GM21390 (cell line): ENCODE measurements around the gene ASCC1.
"Not testable (repeated sequence)": the region's sequence is repeated elsewhere in the genome, so short reads cannot be mapped to it uniquely, and the experiment has no call there.

Source experiments
- ATAC-seq: cut with Tn5 transposase; IDR thresholded peaks from one replicate; pipeline ENCODE4 v1.9.1; 2021; ENCODE audit not compliant: unreplicated experiment

Gene ASCC1

DNA sequence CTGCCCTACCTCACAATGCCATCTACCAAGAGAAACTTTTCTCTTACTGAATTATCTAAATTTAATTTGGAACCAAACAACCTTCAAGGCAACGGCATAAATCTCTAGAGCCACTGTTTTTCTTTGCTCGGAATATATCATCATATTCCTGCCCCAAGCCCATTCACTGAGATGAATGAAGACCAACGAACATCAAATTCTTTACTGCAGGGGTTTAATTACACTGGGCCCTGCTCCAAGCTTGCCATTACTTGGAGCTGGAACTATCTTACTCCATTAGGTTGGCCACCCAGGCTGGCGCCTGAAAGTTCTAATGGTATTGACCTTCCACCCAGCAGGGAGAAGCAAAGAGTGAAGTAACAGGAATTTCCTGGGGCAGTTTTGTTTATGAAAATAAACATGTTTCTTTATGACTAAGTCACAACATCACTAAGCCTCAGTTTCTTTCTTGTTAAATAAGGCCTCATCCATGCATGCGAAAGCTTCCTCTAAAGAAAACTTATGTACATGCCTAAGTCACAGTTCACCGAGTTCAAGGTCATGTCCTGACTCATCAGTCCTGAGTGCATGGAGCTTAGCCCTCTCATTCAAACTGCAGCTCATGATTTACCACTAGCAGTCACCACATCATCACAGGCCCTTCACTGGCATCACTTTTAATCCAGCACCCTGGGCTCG, 42.3 kb downstream of the ASCC1 start:
- ATAC-seq, result peak; percentile 61

DNA sequence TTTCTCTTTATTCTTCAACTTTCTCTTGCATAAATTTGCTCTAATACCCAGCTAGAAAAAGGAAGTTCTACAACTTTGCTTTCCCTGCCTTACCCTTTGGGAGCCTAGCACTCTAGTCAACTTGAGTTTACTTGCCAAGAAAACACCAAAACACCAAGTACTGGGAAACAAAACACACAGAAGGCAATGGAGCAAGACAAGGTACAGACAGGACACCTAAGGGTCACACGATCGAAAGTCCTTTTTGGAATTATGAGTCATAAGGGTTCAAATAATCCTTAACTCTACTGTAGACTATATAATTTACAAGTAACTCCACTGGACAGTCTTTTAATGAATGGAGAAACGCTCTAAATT, 42.8 kb downstream of the ASCC1 start:
- no peak for ATAC-seq

DNA sequence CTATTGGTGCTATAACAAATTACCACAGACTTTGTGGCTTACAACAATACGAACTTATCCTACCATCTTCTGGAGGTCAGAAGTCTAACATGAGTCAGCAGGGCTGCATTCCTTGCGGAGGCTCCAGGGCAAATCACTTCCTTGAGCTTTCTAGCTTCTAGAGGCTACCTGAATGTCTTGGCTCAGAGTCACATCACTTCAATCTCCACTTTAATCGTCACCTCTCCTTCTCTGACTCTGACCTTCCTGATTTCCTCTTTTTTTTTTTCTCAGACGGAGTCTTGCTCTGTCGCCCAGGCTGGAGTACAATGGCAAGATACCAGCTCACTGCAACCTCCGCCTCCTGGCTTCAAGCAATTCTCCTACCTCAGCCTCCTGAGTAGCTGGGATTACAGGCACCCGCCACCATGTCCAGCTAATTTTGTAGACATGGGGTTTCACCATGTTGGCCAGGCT, 44.9 kb downstream of the ASCC1 start:
- no peak for ATAC-seq

GRCh38 chr10:72170733-72171132, 45.3 kb downstream of the ASCC1 start:
- ATAC-seq, result no peak

DNA sequence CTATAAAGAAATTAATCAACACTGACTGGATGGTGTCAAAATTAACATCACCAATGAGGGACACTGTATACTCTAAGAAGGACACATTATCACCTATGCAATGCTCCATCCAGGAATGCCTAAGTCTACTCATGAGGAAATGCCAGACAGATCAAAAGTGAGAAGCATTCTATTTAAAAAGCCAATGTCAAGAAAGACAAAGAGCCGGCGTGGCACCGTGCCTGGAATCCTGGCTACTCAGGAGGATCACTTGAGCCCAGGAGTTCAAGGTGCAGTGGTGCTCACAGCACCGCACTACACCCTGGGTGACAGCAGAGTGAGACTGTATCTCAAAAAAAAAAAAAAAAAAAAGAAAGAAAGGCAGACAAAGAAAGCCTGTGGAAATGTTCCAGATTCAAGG, 45.8 kb downstream of the ASCC1 start:
- ATAC-seq, result no peak

DNA sequence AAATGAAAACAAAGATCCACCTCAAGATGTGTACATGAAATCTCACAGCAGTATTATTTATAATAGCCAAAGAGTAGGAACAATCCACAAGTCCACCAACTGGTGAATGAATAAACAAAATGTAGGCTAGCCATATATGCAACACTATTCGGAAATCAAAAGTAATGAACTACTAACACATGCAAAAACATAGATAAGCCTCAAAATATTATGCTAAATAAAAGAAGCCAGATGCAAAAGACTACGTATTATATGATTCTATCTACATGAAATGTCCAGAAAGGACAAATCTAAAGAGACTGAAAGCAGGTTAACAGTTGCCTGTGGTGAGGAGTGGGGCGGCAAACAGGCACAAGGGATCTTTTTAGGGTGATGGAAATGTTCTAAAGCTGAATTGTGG, 49.0 kb downstream of the ASCC1 start:
- ATAC-seq, result no peak

- ATAC-seq, result no peak
These were observed 51.5 kb downstream of the ASCC1 start for GRCh38 chr10:72164617-72165016.

- no peak for ATAC-seq
These were observed 53.1 kb downstream of the ASCC1 start for GRCh38 chr10:72162978-72163377.

DNA sequence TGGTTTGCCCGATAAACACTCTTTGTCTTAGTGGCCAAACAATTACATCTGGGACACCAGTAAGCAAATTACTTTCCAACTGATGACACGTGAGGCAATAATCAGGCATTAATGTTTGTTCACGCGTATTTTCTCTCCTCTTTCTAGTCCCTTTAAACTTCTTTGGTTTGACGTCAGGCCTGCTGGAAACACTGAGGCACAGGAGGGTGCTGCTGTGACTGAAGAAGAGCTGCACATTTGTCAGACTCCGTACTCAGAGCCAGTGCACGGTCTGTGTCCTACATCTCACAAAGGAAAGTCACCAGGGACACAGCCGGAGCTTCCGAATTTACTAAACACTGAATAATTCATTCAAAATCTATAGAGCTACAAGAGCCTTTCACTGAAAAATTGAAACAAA, 57.9 kb downstream of the ASCC1 start:
- no peak for ATAC-seq

- no peak for ATAC-seq
These were observed 59.9 kb downstream of the ASCC1 start for GRCh38 chr10:72156223-72156622.

GRCh38 chr10:72152286-72152685, 63.8 kb downstream of the ASCC1 start:
- ATAC-seq, result no peak

DNA sequence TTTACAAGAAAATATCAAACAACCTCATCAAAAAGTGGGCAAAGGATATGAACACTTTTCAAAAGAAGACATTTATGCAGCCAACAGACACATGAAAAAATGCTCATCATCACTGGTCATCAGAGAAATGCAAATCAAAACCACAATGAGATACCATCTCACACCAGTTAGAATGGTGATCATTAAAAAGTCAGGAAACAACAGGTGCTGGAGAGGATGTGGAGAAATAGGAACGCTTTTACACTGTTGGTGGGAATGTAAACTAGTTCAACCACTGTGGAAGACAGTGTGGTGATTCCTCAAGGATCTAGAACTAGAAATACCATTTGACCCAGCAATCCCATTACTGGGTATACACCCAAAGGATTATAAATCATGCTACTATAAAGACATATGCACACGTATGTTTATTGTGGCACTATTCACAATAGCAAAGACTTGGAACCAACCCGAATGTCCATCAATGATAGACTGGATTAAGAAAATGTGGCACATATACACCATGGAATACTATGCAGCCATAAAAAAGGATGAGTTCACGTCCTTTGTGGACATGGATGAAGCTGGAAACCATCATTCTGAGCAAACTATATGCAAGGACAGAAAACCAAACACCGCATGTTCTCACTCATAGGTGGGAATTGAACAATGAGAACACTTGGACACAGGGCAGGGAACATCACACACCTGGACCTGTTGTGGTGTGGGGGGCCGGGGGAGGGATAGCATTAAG, 65.2 kb downstream of the ASCC1 start:
- ATAC-seq, result not testable (repeated sequence)

GRCh38 chr10:72147324-72147584, 68.8 kb downstream of the ASCC1 start:
- ATAC-seq, result not testable (repeated sequence)

DNA sequence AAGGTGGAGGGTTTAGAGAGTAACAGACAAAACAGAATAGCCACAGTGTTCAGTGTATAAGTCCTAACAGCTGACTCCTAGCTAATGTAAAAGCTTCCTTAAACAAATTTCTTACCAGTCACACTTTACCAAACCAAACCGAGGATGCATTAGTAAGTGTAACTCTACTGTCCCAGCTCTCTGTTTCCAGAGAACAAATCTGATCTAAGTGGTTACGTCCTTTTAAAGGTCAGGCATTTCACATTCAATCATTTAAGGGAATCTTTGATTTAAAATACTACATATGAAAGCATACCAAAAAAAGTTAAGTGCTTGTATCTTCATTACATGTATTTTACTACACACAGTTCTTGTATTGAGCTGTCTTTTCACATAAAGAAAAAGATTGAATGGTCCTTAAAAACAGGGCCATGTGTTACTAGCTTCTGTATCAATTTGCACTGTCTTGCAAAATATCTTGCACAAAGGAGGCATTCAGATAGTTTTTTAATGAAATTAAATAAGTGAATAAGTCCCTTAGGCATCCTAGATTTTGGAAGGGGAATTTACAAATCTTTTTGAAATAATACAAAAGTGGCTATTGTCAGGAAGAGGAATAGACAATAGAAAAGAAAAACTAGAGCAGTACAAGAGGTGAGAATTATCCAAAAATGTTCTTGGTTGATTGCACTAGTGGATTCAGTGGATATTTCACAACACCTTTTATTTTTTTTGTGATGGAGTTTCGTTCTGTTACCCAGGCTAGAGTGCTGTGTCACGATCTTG, 69.3 kb downstream of the ASCC1 start:
- no peak for ATAC-seq

DNA sequence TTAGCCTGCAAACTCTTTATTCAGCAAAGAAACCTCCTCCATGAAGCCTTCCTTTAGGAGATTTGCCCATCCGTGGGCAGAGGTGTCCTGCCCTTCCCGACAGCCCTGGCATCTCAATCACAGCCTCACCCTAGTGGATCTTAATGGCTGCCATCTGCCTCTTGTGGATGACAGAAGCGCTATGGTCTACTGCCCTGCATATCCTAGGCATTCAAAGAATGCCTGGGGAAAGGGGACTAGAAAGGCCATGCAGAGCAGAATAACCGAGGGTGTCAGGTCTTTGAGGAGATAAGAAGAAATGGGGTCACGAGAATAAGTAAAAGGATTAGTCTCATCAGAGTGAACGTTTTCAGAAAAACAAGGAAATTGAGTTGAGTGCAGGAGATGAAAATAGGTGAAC, 70.0 kb downstream of the ASCC1 start:
- ATAC-seq, result no peak

DNA sequence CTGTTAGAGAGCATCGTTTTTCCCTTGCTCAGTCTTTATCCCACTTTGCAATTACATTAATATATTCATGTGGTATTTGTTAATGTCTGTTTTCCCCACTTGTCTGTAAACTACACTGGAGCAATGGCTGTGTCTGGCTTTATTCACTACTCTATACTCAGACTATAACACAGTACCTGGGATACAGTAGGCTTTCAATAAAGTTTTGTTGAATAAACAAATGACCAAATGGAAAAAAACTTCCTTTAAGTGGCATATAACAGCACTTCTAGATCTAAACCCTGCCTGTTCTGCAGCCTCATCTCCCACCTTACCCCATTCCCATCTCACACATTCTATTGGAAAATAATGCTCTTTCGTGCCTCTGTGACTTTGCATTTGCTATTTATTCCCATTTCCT, 70.4 kb downstream of the ASCC1 start:
- ATAC-seq, result no peak

GRCh38 chr10:72140850-72141249, 75.2 kb downstream of the ASCC1 start:
- ATAC-seq, result no peak

GRCh38 chr10:72140174-72140573, 75.9 kb downstream of the ASCC1 start:
- no peak for ATAC-seq

DNA sequence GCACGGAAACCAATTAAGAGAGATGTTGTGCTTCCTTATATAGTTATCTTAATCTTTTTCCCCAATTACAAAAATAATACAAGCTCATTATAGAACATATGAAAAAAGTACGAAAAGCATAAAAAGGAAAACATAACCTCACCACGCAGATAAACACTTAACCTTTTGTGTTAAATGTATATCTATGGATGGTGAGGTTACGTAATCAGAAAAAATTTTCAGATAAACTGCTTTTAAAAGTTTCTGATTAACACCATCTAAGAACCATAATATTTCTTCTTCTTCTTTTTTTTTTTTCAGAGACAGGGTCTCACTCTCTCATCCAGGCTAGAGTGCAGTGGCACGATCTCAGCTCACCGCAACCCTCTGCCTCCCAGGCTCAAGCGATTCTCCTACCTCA, 78.5 kb downstream of the ASCC1 start:
- ATAC-seq, result no peak

- ATAC-seq, result not testable (repeated sequence)
These were observed 79.9 kb downstream of the ASCC1 start for GRCh38 chr10:72136225-72136624.

DNA sequence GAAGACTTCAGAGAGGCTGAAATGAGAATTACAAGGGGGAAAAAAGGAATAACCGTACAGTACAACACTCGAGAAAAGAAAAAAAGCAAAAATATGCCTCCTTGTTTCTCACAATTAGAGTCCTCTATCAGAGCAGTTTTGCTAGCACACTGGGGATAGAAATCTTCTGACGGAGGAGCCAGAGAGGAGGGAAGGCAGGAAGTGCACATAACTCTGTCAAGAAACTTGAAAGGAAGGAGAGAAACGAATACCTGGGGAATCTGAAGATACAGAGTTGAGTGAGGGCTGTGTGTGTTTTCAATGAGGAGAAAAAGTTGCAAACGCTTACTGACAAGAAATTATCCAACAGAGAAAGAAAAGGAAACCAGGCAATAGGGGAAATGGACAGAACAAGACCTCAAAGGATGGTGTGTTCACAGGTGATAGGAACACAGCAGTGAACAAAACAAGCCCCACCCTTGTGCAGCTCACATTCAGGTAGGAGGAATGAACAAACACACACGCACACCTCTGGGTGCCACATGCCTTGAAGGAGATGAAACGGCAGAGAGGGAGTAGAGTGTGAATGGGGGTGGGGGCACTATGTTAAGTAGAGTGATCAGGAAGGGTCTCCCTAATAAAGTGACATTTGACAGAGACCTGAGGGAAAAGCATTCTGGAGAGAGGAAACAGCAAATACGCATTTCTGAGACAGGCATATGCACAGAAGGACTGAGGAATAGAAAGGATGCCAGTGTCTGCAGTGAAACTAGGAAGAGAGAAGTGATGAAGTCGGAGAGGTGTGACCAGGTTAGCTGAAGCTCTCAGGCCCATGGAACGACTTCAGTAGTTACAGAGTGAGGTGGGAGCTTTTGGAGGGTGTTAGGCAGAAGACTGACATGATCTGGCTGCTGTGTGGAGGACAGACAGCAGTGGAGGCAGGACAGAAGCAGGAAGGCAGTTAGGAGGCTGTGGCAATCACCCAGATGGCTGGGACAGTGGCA, 81.0 kb downstream of the ASCC1 start:
- no peak for ATAC-seq
